GM12875 (cell line): ENCODE data around the gene LHX4.

ENCODE experiments used
- H3K4me3 ChIP-seq: one replicate; pipeline ENCODE4 v1.5.1; 2011; ENCODE audit warnings: low read depth, low read length, control low read depth
- CTCF ChIP-seq: IDR thresholded peaks from 2 replicates; pipeline ENCODE4 v1.5.1; 2011; ENCODE audit warnings: low read depth, mild to moderate bottlenecking, control low read depth, inconsistent platforms, low read length, moderate library complexity, borderline replicate concordance; ENCODE audit not compliant: insufficient read depth

LHX4 gene

GRCh38 chr1:180192172-180192571, 37.9 kb upstream of the LHX4 start:
- H3K4me3 ChIP-seq = no peak overlapping the region
- TF ChIP-seq CTCF = no peak

- no peak overlapping the region for H3K4me3 ChIP-seq
- TF ChIP-seq CTCF = no peak
Measured at GRCh38 chr1:180193141-180194047, 36.7 kb upstream of the LHX4 start.

GRCh38 chr1:180194048-180194425, 36.0 kb upstream of the LHX4 start:
- no peak overlapping the region for H3K4me3 ChIP-seq
- TF ChIP-seq CTCF = no peak

GRCh38 chr1:180194546-180195207, 35.4 kb upstream of the LHX4 start:
- H3K4me3 ChIP-seq = no peak overlapping the region
- TF ChIP-seq CTCF = no peak

- no peak for TF ChIP-seq CTCF
- H3K4me3 ChIP-seq = no peak overlapping the region
Measured at GRCh38 chr1:180195401-180195800, 34.7 kb upstream of the LHX4 start.

GRCh38 chr1:180195916-180196315, 34.1 kb upstream of the LHX4 start:
- no peak overlapping the region for H3K4me3 ChIP-seq
- no peak for TF ChIP-seq CTCF

- no peak for TF ChIP-seq CTCF
Measured at GRCh38 chr1:180196436-180197003, 33.5 kb upstream of the LHX4 start.

More at GRCh38 chr1:180196436-180197003, 33.5 kb upstream of the LHX4 start:
- H3K4me3 ChIP-seq = no peak overlapping the region
